Adipocyte (in vitro differentiated cells): ENCODE results near the gene TTI1.

Source experiments
- DNase-seq: peaks from one replicate; pipeline ENCODE4 v3.0.0-alpha.2; 2015; ENCODE audit warnings: low read depth
- H3K27me3 ChIP-seq: replicated peaks from 2 replicates; pipeline ENCODE4 v1.7.0; 2013; ENCODE audit warnings: mild to moderate bottlenecking, low read length, moderate library complexity; ENCODE audit not compliant: control insufficient read depth, insufficient read depth
- H3K36me3 ChIP-seq: 2 replicates; pipeline ENCODE4 v1.7.0; 2013; ENCODE audit warnings: low read length, mild to moderate bottlenecking, moderate library complexity; ENCODE audit not compliant: control insufficient read depth, insufficient read depth, severe bottlenecking
- H3K4me1 ChIP-seq: 2 replicates; pipeline ENCODE4 v1.7.0; 2013; ENCODE audit warnings: mild to moderate bottlenecking, low read length, moderate library complexity; ENCODE audit not compliant: control insufficient read depth, insufficient read depth
- H3K4me3 ChIP-seq: 2 replicates; pipeline ENCODE4 v1.7.0; 2013; ENCODE audit warnings: mild to moderate bottlenecking, low read length, moderate library complexity
- H3K9ac ChIP-seq: 2 replicates; pipeline ENCODE4 v1.7.0; 2013; ENCODE audit warnings: mild to moderate bottlenecking, low read length, moderate library complexity
- H3K9me3 ChIP-seq: 2 replicates; pipeline ENCODE4 v1.7.0; 2013; ENCODE audit warnings: mild to moderate bottlenecking, low read length, moderate library complexity; ENCODE audit not compliant: control insufficient read depth

Gene TTI1

GRCh38 chr20:37955511-37955910 is 77.7 kb downstream of the TTI1 start:
- Histone ChIP-seq H3K4me3 (no peak overlapping the region), H3K36me3 (no peaks in the 10 kb centered on the region), H3K4me1 (no peaks in the 10 kb centered on the region), H3K9ac (no peak overlapping the region), H3K27me3 (peaks cover 27% of the 10 kb centered on the region), H3K9me3 (peaks cover 29% of the 10 kb centered on the region)
- no peak for DNase-seq

GRCh38 chr20:37954626-37955025 is 78.6 kb downstream of the TTI1 start:
- no peak for DNase-seq
- Histone ChIP-seq H3K9ac (no peak overlapping the region), H3K36me3 (no peaks in the 10 kb centered on the region), H3K4me1 (no peaks in the 10 kb centered on the region), H3K9me3 (peaks cover 27% of the 10 kb centered on the region), H3K27me3 (peaks cover 27% of the 10 kb centered on the region), H3K4me3 (no peak overlapping the region)

- Histone ChIP-seq H3K9me3 (peaks cover 23% of the 10 kb centered on the region), H3K36me3 (no peaks in the 10 kb centered on the region), H3K4me3 (no peak overlapping the region), H3K9ac (no peak overlapping the region), H3K4me1 (no peaks in the 10 kb centered on the region), H3K27me3 (peaks cover 27% of the 10 kb centered on the region)
- DNase-seq, result no peak
Measured at GRCh38 chr20:37954190-37954589, 79.1 kb downstream of the TTI1 start.

GRCh38 chr20:37948956-37949355 is 84.3 kb downstream of the TTI1 start:
- H3K36me3 ChIP-seq, result no peaks in the 10 kb centered on the region
- no peak for DNase-seq

GRCh38 chr20:37947943-37948342 is 85.3 kb downstream of the TTI1 start:
- no peak overlapping the region for H3K9ac ChIP-seq
- peaks cover 30% of the 10 kb centered on the region for H3K27me3 ChIP-seq
- peaks cover 29% of the 10 kb centered on the region for H3K9me3 ChIP-seq
- H3K4me1 ChIP-seq, result no peaks in the 10 kb centered on the region
- DNase-seq, result no peak
- H3K36me3 ChIP-seq, result no peaks in the 10 kb centered on the region
- no peak overlapping the region for H3K4me3 ChIP-seq

More at GRCh38 chr20:37948956-37949355, 84.3 kb downstream of the TTI1 start:
- Histone ChIP-seq H3K4me3 (no peak overlapping the region), H3K9me3 (peaks cover 29% of the 10 kb centered on the region), H3K27me3 (peaks cover 30% of the 10 kb centered on the region), H3K9ac (no peak overlapping the region), H3K4me1 (no peaks in the 10 kb centered on the region)

- Histone ChIP-seq H3K27me3 (peaks cover 30% of the 10 kb centered on the region), H3K4me1 (no peaks in the 10 kb centered on the region), H3K36me3 (no peaks in the 10 kb centered on the region), H3K4me3 (no peak overlapping the region), H3K9ac (no peak overlapping the region), H3K9me3 (peaks cover 29% of the 10 kb centered on the region)
- no peak for DNase-seq
Measured at GRCh38 chr20:37946946-37947345, 86.3 kb downstream of the TTI1 start.

GRCh38 chr20:37945091-37945547 is 88.1 kb downstream of the TTI1 start:
- Histone ChIP-seq H3K4me1 (no peaks in the 10 kb centered on the region), H3K9ac (no peak overlapping the region), H3K36me3 (no peaks in the 10 kb centered on the region), H3K27me3 (peaks cover 36% of the 10 kb centered on the region), H3K9me3 (peaks cover 22% of the 10 kb centered on the region), H3K4me3 (no peak overlapping the region)
- no peak for DNase-seq

GRCh38 chr20:37944456-37944981 is 88.7 kb downstream of the TTI1 start:
- no peak for DNase-seq
- Histone ChIP-seq H3K27me3 (peaks cover 37% of the 10 kb centered on the region), H3K9me3 (peaks cover 22% of the 10 kb centered on the region), H3K4me1 (no peaks in the 10 kb centered on the region), H3K4me3 (no peak overlapping the region), H3K36me3 (no peaks in the 10 kb centered on the region), H3K9ac (no peak overlapping the region)

- DNase-seq, result no peak
- Histone ChIP-seq H3K4me3 (no peak overlapping the region), H3K36me3 (no peaks in the 10 kb centered on the region)
Measured at GRCh38 chr20:37943501-37944455, 89.5 kb downstream of the TTI1 start.

GRCh38 chr20:37943033-37943432 is 90.2 kb downstream of the TTI1 start:
- Histone ChIP-seq H3K27me3 (peaks cover 30% of the 10 kb centered on the region), H3K9me3 (peaks cover 12% of the 10 kb centered on the region), H3K4me1 (no peaks in the 10 kb centered on the region), H3K9ac (no peak overlapping the region), H3K36me3 (no peaks in the 10 kb centered on the region), H3K4me3 (no peak overlapping the region)
- no peak for DNase-seq

More at GRCh38 chr20:37943501-37944455, 89.5 kb downstream of the TTI1 start:
- H3K4me1 ChIP-seq, result no peaks in the 10 kb centered on the region
- peaks cover 19% of the 10 kb centered on the region for H3K9me3 ChIP-seq
- H3K9ac ChIP-seq, result no peak overlapping the region
- peaks cover 33% of the 10 kb centered on the region for H3K27me3 ChIP-seq

GRCh38 chr20:37941992-37942391 is 91.3 kb downstream of the TTI1 start:
- H3K4me1 ChIP-seq, result no peaks in the 10 kb centered on the region
- H3K27me3 ChIP-seq, result peaks cover 23% of the 10 kb centered on the region
- DNase-seq, result no peak
- no peak overlapping the region for H3K9ac ChIP-seq
- peaks cover 2% of the 10 kb centered on the region for H3K9me3 ChIP-seq
- no peaks in the 10 kb centered on the region for H3K36me3 ChIP-seq
- H3K4me3 ChIP-seq, result no peak overlapping the region
